Glomerular visceral epithelial cell (primary cell): ENCODE measurements around the gene DTNB.
A peak's percentile ranks its signal among the peaks of the same experiment; 100 is the strongest.
"Not testable (repeated sequence)": the region's sequence is repeated elsewhere in the genome, so short reads cannot be mapped to it uniquely, and the experiment has no call there.

Experiments
- DNase-seq: peaks from one replicate; pipeline ENCODE4 v3.0.0-alpha.2; 2016; ENCODE audit errors: extremely low spot score

Gene DTNB

DNA sequence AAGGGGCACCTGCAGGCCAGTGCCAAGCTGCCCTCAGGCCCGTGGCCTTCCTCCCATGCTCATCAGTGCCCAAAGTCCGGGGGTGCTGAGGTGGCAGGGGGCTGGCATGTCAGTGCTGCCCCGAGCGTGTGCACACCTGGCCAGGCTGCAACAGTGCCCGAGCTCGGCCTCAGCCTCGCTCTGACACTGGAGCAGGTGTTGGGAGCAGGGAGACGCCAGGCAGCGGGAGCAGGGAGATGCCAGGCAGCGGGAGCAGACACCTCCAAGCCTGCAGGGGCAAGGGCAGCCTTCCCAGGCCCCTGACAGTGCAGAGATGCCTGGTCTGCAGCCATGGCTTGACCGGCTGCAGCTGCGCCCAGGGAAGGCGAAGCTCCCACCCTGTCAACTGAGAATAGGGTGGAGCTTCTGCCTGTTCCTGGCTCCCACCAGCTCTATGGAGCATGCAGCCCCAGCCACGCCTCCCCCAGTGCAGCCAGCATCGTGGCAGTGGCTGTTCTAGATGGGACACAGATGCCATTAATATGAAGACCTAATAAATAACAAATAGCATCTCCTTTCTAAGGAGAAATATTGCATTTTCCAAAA is 82.4 kb downstream of the DTNB start:
- no peak for DNase-seq

DNA sequence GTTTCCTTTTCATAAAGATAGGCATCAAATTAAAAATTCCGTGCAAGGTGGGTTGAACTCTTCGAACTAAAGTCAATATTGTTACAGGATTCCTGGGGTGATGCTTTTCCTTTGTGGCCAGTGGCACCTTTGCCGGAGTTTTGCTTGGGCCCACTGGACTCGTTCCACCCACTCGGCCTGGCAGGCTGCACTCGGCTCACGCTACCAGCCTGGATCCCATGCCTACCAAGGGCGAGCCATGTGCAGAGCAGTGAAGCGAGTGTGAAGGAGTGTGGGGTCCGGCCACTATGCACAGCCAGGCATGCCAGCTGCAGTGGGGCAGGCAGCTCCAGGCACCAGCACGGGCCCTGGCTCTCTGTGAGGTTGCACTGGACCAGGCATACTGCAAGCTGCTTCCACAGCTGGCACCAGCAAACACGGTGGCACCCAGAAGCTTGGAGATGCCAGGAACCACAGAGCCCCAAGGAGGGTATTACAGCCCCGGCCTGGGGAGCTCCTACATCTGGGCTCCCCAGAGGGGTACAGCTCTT is 83.6 kb downstream of the DTNB start:
- DNase-seq = no peak

DNA sequence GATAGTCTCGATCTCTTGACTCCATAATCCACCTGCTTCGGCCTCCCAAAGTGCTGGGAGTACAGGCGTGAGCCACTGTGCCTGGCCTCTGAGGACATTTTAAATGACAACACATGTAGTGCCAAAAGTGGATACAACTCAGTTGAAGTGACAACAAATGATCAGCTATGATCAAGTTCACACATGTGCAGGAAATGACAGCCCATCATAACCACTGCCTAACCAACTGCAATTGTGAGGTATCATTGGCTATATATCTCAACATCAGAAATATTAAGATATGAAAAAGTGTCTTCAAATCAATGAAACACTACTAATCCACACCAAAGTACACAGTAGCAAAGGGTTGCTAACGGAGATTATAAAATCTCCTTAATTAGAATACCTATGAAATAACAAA is 84.8 kb downstream of the DTNB start:
- DNase-seq = no peak

DNA sequence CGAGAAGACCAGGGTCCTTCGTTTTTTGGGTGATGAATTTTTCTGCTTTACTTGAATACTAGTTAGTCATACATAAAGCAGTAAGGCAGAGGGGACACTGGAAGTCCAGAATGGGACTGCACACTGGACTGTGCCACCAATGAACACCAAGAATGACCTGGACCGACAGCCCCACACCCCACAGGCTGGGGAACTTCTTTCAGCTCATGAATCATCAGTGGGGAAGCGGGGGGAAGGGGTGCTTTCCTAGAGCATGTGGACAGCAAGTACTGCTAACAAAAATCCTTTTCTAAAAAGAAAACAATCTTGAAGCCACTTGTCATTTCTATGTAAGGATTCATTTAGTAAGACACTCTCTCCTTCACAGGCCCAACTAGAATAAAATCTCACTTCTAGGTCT is 86.0 kb downstream of the DTNB start:
- peak; percentile 22 for DNase-seq

DNA sequence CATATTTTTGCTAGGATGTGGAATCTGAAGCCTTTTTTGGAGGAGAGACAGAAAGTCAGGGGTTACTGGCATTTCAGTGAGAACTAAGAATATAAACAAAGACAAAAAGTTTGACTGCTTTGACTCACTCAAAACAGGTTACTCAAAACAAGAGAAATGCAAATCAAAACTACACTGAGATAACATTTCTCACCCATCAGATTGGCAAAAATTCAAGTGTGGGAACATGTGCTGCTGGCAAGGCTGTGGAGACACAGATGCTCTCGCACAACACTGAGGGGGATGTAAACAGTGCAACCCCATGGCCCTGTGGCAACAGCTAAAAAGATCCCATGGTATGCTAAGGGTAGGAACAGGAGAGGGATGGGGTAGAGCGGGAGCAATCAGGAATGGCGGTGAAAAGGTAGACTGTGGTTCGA is 86.6 kb downstream of the DTNB start:
- no peak for DNase-seq

DNA sequence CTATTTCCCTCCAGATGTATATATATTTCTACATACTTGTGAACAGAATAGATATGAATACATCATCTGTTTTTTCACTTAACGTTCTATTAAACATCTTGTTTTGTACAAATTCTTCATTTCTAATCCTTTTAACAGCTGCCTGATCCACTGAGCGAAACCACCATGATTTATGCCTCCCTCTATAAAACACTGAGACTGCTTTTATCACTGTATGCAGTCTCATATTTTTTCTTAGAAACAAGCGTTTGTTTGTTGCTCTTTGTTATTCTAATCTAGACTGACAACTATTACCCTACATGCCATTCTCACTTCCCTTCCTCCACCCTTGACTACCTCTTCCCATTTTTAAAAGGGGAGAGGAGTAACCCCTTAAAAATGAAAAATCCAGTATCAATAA is 88.2 kb downstream of the DTNB start:
- no peak for DNase-seq

DNA sequence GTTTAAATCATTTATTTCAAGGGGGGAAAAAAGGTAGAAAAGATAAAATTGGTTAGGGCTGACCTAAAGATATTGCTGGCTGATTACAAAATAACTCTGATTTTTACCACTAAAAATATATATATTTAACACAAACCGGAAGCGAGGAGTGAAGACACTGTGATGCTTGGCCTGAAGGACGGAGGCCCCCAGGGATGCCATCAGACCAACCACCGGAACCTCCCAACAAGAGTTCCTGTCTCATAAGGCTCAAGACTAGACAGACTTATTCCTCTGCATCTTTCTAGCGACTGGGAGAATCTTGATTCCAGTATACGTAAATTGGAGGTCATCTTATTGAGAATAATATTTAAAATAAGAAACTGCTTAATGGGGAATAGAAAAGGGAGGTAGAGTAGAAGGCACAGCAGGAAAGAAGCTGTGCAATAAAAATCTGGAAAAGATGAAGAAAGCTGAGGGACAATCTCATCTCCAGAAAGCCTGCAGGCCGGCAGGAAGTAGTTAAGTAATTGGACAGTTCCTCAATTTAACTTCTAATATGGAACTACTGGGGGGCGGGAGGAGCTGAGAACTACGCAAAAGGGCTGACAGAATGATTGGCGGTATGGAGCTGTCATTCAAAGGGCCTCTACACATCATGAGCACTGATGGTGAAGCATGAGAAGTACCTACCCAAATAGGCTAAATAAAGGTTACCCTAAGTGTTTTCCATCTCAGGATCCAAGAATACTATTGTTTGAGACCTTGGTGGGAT is 91.1 kb downstream of the DTNB start:
- no peak for DNase-seq

DNA sequence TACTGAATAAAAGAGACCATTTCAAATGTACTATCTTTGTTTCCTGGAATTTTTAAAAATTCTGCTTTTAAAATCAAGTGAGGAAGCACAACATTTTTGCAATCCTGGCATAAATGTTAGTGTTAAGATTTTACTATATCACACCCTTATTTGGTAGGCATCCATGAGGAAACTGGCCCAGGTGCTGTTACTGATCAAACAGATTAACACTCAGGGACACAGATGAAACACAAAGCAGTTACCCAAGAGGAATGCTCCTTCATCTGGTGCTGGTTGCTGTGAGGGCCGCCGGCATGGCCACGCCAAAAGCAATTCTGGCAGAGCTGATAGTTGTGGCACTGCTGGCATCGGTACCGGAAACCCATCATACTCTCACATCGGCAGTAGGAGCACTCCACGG is 96.8 kb downstream of the DTNB start:
- DNase-seq = no peak

DNA sequence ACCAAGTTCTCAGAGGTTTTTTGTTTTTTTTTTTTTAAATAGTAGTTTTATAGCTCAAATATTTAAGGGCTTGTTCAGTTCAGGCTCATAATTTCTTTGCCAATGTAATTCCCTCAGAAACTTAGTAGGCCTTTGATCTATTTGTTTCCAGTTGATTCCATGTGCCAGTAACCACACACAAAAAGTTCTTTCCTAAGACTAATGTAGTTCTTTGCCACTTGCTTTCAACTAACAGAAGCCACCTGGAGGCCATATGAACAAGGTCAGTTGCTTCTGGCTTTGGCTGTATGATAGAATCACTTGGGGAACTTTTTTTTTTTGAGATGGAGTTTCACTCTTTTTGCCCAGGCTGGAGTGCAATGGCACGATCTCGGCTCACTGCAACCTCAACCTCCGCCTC is 100.7 kb downstream of the DTNB start:
- DNase-seq = no peak

DNA sequence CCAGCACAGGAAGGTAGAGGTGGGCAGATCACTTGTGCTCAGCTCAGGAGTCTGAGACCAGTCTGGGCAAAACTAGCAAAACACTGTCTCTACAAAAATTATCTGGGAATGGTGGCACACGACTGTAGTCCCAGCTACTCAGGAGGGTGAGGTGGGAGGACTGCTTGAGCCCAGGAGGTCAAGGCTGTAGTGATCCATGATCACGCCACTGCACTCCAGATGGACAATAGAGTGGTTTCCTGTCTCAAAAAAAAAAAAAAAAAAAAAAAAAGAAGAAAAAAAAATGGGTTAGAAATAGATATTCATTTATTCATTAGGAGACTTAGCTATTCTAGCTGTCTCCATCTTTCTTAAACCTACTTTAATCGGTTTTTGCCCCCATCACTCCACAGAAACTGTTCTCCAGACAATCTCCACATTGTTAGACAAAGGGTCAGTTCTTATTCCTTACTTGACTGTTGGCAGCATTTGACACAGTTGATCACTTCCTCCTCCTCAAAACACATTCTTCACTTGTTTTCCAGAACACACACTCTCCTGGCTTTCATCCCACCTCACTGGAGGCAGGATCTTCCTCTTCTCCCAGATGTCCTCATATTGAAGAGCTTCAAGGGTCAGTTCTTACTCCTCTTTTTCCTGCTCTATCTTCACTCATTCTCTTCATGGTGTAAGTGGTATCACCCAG is 103.1 kb downstream of the DTNB start:
- no peak for DNase-seq

DNA sequence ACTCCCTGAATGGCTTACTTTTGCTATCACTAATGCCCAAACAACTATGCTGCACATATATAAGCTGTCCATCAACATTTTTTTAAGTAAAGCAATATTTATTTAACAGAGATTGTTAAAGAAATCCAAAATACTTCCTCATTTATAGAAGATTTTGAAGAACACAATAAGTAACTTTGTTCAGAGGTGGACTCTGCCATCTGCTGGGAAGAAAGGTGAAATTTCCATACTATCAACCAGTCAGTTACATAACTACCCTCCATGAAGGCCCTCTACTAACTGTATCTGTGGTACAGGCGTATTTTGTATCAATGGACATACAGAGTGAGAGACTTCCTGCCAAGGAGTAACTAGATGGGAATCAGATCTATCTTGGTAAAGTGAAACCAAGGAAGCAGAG is 106.0 kb downstream of the DTNB start:
- DNase-seq = peak; percentile 17

DNA sequence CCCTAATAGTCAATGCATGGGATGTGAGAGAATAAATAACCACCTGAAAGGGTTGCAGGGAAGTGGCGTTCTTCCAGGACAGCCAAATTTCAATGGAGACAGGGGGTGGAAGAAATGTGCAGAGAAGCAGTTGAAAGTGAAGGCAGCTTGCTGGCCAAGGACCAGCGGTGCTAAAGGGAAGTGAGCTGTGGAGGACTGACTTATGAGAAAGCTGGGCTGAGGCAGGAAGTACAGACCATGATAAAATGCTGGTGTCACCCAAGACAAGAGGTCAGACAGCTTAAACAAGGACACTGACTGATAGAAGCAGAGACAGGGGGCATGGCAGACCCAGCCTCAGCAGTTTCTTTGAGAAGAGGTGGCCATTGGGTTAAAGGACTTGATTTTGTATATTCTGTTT is 106.7 kb downstream of the DTNB start:
- DNase-seq = no peak

DNA sequence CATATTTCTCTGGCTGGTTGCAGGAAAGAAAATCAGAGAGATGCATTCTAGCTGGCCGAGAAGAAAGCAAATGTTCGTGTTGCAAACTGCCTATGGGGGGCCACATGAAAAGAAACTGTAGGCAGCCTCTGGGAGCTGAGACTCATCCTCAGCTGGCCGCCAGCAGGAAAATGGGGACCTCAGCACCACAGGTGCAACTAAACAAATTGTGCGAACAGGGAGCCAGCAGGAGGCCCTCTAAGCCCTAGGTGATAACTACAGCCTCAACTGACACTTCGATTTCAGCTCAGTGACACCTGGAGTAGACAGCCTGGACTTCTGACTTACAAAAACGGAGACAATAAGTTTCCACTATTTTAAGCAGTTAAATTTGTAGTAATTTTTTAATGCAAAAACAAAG is 107.3 kb downstream of the DTNB start:
- no peak for DNase-seq

DNA sequence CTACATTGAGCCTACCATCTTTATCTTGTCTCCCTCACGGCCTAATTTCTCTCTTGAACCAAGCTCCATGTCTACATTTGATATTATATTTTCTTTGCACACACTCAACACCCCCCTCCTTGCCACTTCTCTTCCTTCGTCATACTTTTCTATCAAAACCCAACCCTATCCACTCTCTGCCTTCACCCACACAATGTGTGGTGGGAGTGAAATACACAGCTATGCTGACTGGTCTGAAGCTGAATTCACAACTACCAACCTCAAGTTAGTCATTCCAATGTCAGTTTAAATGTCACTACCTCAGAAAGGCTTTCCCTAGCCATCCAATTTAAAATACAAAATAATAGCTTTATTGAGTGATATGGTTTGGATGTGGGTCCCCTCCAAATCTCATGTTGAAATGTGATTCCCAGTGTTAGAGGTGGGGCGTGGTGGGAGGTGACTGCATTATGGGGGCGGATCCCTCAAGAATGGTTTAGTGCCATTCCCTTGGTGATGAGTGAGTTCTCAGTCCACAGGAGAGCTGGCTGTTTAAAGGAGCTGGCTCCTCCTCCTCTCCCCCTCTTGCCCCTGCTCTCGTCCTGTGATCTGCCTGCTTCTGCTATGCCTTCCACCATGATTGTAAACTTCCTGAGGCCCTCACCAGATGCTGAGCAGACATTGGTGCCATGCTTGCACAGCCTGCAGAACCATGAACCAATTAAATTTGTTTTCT is 112.1 kb downstream of the DTNB start:
- DNase-seq = no peak

DNA sequence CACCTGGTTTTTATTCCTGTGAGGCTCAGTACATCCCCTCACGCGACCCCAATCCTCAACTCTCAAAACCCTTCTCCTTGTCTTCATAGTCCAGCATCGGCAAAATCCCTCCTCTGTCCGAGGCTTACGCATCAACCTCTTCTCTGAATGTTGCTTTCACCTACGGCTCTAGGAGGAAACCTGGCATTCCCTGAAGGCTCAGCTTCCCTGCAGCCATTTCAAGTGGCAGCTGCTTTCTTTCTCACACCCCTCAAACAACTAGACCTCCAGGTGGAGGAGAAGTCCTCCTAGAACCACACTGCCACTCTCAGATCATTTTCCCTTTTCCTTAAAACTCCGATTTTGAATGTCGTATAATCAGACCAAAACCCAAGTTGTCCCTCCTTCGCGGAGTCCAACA is 114.2 kb downstream of the DTNB start:
- DNase-seq = no peak

DNA sequence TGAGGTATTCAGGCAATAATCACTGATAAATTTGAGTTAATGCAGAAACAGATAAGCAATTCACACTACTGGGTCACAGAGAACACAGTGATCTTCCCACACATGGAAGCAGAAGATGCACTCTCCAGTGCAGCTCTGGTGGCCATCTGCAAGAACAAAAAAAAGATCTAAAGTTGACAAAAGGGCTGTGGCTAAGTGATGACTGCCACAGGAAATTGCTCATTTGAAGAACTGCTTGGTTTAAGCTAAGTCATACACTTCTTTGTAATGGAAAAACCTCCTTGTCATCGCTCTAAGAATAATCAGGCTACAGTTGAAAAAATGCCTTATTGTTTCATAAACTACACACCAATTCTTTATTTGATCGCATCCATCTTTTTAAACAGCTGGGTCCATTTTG is 115.1 kb downstream of the DTNB start:
- DNase-seq = peak; percentile 3

DNA sequence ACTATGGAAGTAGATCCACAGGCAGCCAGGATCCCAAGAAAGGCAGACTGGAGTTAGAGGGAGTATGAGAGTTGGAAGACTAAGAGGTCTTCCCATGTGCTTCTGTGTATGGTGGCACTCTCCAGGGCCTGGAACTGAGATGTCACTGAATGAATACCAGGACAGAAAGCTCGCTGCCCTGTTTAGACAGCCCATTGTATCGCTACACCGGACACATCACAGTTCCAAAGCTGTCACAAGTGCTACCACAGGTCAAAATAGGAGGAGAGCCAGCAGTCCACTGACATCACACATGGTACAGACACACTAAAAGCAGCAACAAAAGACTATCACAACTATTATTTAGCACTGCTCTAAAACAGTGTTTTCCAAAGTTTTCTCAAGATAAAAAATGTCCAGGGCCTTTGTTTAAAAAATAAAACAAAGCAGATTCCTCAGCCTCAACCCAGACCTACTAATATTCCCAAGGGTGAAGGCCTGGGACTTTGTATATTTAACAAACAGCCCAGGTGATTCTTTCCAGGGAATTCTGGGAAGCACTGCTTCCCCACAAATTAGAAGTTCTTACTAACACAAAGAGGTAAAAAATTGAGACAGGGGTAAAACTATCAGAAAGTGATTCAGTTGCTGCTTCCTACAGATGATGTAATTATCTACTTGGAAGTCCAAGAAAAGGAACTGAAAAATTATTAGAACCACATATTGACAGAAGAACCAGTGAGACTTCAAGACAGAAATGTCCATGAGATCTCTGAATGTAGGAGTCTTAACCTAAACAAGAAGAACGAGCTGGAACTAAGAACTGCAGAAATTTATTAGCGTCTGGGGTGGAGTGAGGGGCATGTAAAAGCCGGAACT is 116.0 kb downstream of the DTNB start:
- DNase-seq = no peak

DNA sequence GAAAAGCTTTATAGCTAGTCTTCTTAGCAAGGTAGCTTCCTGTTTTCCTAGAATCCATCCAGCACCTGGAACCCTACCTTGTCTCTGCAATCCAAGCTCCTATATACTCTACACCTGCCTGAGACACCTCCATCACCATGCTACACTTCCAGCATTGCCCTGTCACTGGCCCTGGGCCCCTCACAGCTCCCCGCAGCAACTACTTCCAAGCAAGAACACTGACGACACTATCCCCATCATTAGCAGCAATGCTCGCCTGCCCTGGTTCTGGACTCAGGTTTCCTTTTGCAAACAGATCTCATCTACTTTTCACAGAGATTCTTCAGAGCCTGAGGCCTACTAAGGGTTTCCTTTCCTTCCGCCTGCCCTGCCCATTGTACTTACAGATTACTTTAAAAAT is 121.1 kb downstream of the DTNB start:
- no peak for DNase-seq

DNA sequence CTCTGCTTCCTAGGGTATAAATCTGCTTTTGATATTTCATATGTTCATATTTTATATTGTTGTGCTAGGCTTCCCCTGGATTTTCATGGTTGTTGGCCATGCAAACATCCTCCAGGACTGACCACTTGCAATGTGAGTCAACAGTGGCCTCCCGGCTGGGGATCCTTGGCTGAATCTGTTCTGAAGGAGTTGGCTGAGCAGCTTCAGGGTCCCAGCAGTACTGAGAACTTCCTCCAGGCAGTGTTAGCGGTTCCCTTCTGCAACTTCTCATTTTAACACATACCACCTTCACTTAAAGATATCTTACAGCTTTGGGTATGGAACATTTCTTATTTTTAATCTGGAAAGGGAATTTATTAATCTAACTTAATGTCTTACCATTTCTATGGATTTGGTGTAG is 122.1 kb downstream of the DTNB start:
- DNase-seq = peak; percentile 0

DNA sequence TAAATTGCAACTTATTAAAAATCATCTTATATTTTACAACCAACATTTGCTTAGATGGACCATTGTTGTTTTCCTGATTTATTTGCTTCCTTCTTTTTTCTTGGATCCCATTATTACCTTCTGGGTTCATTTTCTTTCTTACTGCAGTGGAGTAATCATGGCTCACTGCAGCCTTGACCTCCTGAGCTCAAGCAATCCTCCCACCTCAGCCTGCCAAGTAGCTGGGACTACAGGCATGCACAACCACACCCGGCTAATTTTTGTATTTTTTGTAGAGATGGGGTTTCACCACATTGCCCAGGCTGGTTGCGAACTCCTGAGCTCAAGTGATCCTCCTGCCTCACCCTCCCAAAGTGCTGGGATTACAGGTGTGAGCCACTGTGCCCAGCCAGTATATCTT is 123.8 kb downstream of the DTNB start:
- not testable (repeated sequence) for DNase-seq

DNA sequence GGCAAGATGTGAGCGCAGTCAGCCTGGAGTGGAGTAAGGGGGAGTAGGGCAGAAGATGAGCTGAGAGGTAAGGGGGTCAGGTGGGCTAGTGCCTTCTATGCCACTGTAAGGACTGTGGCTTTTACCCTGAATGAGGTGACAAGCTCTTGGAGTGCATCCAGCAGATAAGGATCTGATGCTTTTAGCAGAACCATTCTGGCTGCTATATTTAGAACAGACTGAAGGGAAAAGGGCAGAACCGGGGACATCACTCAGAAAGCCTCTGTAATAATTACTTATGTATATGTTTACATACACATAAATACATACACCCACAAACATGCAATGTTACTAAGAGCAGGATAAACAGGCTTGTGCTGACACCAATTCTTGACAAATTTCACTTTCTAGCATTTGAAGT is 124.8 kb downstream of the DTNB start:
- DNase-seq = no peak
